ENCODE results near the gene CCNI.
"Not testable (repeated sequence)": the region's sequence is repeated elsewhere in the genome, so short reads cannot be mapped to it uniquely, and the experiment has no call there.

CCNI gene

GRCh38 chr4:77095101-77095821 is 19.5 kb upstream of the CCNI start:
- DNase-seq (ENCODE audit: low read depth, low spot score): no peak
- TF ChIP-seq YY1 (IDR thresholded peaks at IDR 0.05; ENCODE audit: insufficient read depth, insufficient read length) (no peak), SUZ12 (IDR thresholded peaks at IDR 0.05; ENCODE audit: extremely low read depth, insufficient read depth, insufficient read length) (no peak), ZNF274 (IDR thresholded peaks at IDR 0.05; ENCODE audit: low read depth, low read length) (no peak)

DNA sequence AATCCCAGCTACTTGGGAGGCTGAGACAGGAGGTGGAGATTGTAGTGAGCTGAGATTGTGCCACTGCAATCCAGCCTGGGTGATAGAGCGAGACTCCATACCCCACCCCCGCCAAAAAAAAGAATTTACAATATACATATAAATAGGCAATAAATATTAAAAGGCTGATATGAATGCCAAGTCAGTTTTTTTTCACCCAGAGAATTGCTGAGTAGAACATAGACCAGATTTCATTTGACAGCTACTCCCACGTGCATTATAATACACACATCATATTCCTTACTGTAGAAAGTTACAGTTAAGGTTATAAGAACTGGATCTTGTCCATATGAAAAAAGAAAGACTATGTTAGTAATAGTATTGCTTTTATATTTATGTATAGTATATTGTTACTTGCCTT is 18.7 kb upstream of the CCNI start:
- Histone ChIP-seq H3K4me1 (ENCODE audit: insufficient read depth, insufficient read length) (no peaks in the 10 kb centered on the region), H3K4me3 (ENCODE audit: insufficient read length, low read depth) (no peak overlapping the region), H3K9ac (ENCODE audit: insufficient read length, low read depth) (no peak overlapping the region), H3K36me3 (ENCODE audit: insufficient read depth, insufficient read length, low read length) (no peaks in the 10 kb centered on the region), H3K27me3 (ENCODE audit: insufficient read depth, insufficient read length) (no peaks in the 10 kb centered on the region), H3K9me3 (ENCODE audit: insufficient read depth, low read length) (no peaks in the 10 kb centered on the region)
- TF ChIP-seq YY1 (IDR thresholded peaks at IDR 0.05; ENCODE audit: insufficient read depth, insufficient read length): no peak
- TF ChIP-seq SUZ12 (IDR thresholded peaks at IDR 0.05; ENCODE audit: extremely low read depth, insufficient read depth, insufficient read length): no peak
- TF ChIP-seq ZNF274 (IDR thresholded peaks at IDR 0.05; ENCODE audit: low read depth, low read length): no peak
- no peak for DNase-seq (ENCODE audit: low read depth, low spot score)

More at GRCh38 chr4:77095101-77095821, 19.5 kb upstream of the CCNI start:
- H3K9me3 ChIP-seq (ENCODE audit: insufficient read depth, low read length): no peaks in the 10 kb centered on the region
- no peaks in the 10 kb centered on the region for H3K27me3 ChIP-seq (ENCODE audit: insufficient read depth, insufficient read length)
- no peaks in the 10 kb centered on the region for H3K4me1 ChIP-seq (ENCODE audit: insufficient read depth, insufficient read length)
- no peaks in the 10 kb centered on the region for H3K36me3 ChIP-seq (ENCODE audit: insufficient read depth, insufficient read length, low read length)
- no peak overlapping the region for H3K4me3 ChIP-seq (ENCODE audit: insufficient read length, low read depth)
- H3K9ac ChIP-seq (ENCODE audit: insufficient read length, low read depth): no peak overlapping the region

GRCh38 chr4:77093401-77093800 is 17.6 kb upstream of the CCNI start:
- H3K4me1 ChIP-seq (ENCODE audit: insufficient read depth, insufficient read length): no peaks in the 10 kb centered on the region

GRCh38 chr4:77092975-77093374 is 17.2 kb upstream of the CCNI start:
- no peak overlapping the region for H3K4me3 ChIP-seq (ENCODE audit: insufficient read length, low read depth)
- DNase-seq (ENCODE audit: low read depth, low spot score): no peak
- H3K27me3 ChIP-seq (ENCODE audit: insufficient read depth, insufficient read length): no peaks in the 10 kb centered on the region
- no peaks in the 10 kb centered on the region for H3K9me3 ChIP-seq (ENCODE audit: insufficient read depth, low read length)
- H3K4me1 ChIP-seq (ENCODE audit: insufficient read depth, insufficient read length): no peaks in the 10 kb centered on the region
- no peaks in the 10 kb centered on the region for H3K36me3 ChIP-seq (ENCODE audit: insufficient read depth, insufficient read length, low read length)
- TF ChIP-seq YY1 (IDR thresholded peaks at IDR 0.05; ENCODE audit: insufficient read depth, insufficient read length) (no peak), ZNF274 (IDR thresholded peaks at IDR 0.05; ENCODE audit: low read depth, low read length) (no peak), SUZ12 (IDR thresholded peaks at IDR 0.05; ENCODE audit: extremely low read depth, insufficient read depth, insufficient read length) (no peak)
- no peak overlapping the region for H3K9ac ChIP-seq (ENCODE audit: insufficient read length, low read depth)

More at GRCh38 chr4:77093401-77093800, 17.6 kb upstream of the CCNI start:
- H3K27me3 ChIP-seq (ENCODE audit: insufficient read depth, insufficient read length): no peaks in the 10 kb centered on the region
- H3K9ac ChIP-seq (ENCODE audit: insufficient read length, low read depth): no peak overlapping the region
- DNase-seq (ENCODE audit: low read depth, low spot score): no peak
- no peaks in the 10 kb centered on the region for H3K9me3 ChIP-seq (ENCODE audit: insufficient read depth, low read length)
- TF ChIP-seq SUZ12 (IDR thresholded peaks at IDR 0.05; ENCODE audit: extremely low read depth, insufficient read depth, insufficient read length) (no peak), YY1 (IDR thresholded peaks at IDR 0.05; ENCODE audit: insufficient read depth, insufficient read length) (no peak), ZNF274 (IDR thresholded peaks at IDR 0.05; ENCODE audit: low read depth, low read length) (no peak)
- no peaks in the 10 kb centered on the region for H3K36me3 ChIP-seq (ENCODE audit: insufficient read depth, insufficient read length, low read length)
- H3K4me3 ChIP-seq (ENCODE audit: insufficient read length, low read depth): no peak overlapping the region

DNA sequence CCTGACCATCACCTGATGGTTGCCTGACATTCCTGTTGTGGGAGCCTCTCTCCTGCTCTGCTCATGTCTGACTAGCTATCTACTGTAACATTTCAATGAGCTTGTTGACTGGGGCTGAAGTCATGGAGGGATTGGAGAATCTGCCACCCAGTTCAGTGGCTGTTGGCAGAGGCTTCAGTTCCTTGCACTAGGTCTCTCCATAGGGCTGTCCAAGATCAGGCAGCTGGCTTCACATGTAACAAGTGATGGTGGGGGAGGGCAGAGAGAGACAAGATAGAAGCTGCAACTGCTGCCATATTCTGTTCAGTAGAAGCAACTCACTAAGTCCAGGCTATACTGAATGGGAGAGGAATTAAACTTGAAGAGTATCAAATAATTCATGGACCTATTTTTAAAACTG is 14.1 kb upstream of the CCNI start:
- Histone ChIP-seq H3K4me1 (ENCODE audit: insufficient read depth, insufficient read length) (no peaks in the 10 kb centered on the region), H3K9me3 (ENCODE audit: insufficient read depth, low read length) (no peaks in the 10 kb centered on the region), H3K4me3 (ENCODE audit: insufficient read length, low read depth) (no peak overlapping the region), H3K27me3 (ENCODE audit: insufficient read depth, insufficient read length) (no peaks in the 10 kb centered on the region), H3K36me3 (ENCODE audit: insufficient read depth, insufficient read length, low read length) (no peaks in the 10 kb centered on the region), H3K9ac (ENCODE audit: insufficient read length, low read depth) (no peak overlapping the region)
- TF ChIP-seq ZNF274 (IDR thresholded peaks at IDR 0.05; ENCODE audit: low read depth, low read length) (no peak), YY1 (IDR thresholded peaks at IDR 0.05; ENCODE audit: insufficient read depth, insufficient read length) (no peak), SUZ12 (IDR thresholded peaks at IDR 0.05; ENCODE audit: extremely low read depth, insufficient read depth, insufficient read length) (no peak)
- DNase-seq (ENCODE audit: low read depth, low spot score): no peak

DNA sequence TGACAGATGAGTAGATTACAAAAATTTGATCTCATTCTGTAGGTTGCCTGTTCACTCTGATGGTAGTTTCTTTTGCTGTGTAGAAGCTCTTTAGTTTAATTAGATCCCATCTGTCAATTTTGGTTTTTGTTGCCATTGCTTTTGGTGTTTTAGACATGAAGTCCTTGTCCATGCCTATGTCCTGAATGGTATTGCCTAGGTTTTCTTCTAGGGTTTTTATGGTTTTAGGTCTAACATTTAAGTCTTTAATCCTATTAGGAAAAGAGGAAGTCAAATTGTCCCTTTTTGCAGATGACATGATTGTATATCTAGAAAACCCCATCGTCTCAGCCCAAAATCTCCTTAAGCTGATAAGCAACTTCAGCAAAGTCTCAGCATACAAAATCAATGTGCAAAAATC is 11.2 kb upstream of the CCNI start:
- H3K9me3 ChIP-seq (ENCODE audit: insufficient read depth, low read length); DNase-seq (ENCODE audit: low read depth, low spot score); H3K9ac ChIP-seq (ENCODE audit: insufficient read length, low read depth); H3K27me3 ChIP-seq (ENCODE audit: insufficient read depth, insufficient read length); H3K4me1 ChIP-seq (ENCODE audit: insufficient read depth, insufficient read length); H3K4me3 ChIP-seq (ENCODE audit: insufficient read length, low read depth); H3K36me3 ChIP-seq (ENCODE audit: insufficient read depth, insufficient read length, low read length): not testable (repeated sequence)

GRCh38 chr4:77084019-77084639 is 8.3 kb upstream of the CCNI start:
- no peaks in the 10 kb centered on the region for H3K27me3 ChIP-seq (ENCODE audit: insufficient read depth, insufficient read length)
- peaks cover 2% of the 10 kb centered on the region for H3K36me3 ChIP-seq (ENCODE audit: insufficient read depth, insufficient read length, low read length)
- H3K4me3 ChIP-seq (ENCODE audit: insufficient read length, low read depth): no peak overlapping the region
- no peak for DNase-seq (ENCODE audit: low read depth, low spot score)
- no peaks in the 10 kb centered on the region for H3K4me1 ChIP-seq (ENCODE audit: insufficient read depth, insufficient read length)
- no peak overlapping the region for H3K9ac ChIP-seq (ENCODE audit: insufficient read length, low read depth)
- H3K9me3 ChIP-seq (ENCODE audit: insufficient read depth, low read length): no peaks in the 10 kb centered on the region
- TF ChIP-seq YY1 (IDR thresholded peaks at IDR 0.05; ENCODE audit: insufficient read depth, insufficient read length): no peak
- no peak for TF ChIP-seq ZNF274 (IDR thresholded peaks at IDR 0.05; ENCODE audit: low read depth, low read length)
- TF ChIP-seq SUZ12 (IDR thresholded peaks at IDR 0.05; ENCODE audit: extremely low read depth, insufficient read depth, insufficient read length): no peak
